GM12801 (cell line): ENCODE measurements around the gene TMUB2.

Source experiments
- CTCF ChIP-seq: IDR thresholded peaks from one replicate; pipeline ENCODE4 v1.5.1; 2011; ENCODE audit warnings: control low read depth; ENCODE audit not compliant: insufficient read length; ENCODE audit errors: extremely low read depth

The TMUB2 gene

DNA sequence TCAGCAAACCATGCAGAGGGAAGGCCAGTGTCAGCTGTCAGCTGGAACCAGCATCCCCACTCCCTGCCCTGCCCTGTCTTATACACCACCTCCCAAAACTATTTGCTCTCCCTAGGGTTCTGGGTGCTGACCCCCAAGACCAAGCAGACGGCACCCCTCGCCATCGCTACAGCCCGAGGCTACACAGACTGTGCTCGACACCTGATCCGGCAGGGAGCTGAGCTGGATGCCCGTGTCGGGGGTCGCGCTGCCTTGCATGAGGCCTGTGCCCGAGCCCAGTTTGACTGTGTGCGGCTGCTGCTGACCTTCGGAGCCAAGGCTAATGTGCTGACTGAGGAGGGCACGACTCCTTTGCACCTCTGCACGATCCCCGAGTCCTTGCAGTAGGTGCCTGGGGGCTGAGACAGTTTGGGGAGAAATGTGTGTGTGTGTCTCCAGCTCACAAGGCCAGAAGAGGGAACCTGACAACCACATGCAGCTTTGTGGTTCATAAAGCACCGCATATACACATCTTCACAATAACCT is 14.8 kb upstream of the TMUB2 start:
- TF ChIP-seq CTCF: no peak

- no peak for TF ChIP-seq CTCF
These were observed 12.3 kb upstream of the TMUB2 start for GRCh38 chr17:44174427-44174826.

GRCh38 chr17:44176257-44176656 is 10.5 kb upstream of the TMUB2 start:
- TF ChIP-seq CTCF: no peak

DNA sequence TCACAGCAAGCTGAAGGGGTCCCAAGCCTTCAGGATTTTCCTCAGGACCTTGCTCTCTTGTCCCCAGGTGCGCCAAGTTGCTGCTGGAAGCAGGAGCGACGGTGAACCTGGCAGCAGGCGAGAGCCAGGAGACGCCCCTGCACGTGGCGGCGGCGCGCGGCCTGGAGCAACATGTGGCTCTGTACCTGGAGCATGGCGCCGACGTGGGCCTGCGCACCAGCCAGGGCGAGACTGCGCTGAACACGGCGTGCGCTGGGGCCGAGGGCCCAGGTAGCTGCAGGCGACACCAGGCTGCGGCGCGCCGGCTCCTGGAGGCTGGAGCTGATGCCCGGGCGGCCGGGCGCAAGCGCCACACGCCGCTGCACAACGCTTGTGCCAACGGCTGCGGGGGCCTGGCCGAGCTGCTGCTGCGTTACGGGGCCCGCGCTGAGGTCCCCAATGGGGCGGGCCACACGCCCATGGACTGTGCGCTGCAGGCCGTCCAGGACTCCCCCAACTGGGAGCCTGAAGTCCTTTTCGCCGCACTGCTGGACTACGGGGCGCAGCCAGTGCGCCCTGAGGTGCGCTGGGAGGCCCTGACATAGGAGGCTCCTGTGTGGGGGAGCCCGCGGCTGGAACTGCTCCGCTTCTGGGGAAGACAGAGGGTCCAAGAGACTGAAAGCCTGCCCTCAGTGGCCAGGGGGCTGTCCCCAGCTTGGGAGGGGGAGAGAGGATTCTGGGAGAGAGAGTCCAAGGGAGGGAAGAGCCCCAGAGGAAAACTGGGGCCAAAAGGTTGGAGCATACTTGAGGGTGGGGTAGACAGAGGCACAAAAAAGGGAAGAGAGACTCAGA is 9.9 kb upstream of the TMUB2 start:
- TF ChIP-seq CTCF: no peak

DNA sequence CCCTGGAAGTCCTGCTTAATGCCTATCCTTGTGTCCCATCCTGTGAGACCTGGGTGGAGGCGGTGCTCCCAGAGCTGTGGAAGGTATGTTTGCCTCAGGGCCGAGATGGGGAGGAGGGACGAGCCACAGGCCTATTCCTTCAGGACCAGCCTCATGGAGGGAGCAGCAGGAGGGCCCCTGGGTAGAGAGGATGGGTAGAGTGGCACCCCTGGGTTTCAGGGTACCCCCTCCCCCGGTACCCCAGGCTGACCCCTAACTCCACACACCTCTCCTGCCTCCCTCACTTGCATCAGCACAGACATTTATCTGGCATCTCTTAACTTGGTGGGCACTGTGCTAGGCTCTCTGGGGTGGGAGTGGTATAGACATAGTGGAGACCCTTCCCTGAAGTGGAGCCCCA is 9.1 kb upstream of the TMUB2 start:
- TF ChIP-seq CTCF: no peak

- TF ChIP-seq CTCF: no peak
These were observed 8.6 kb upstream of the TMUB2 start for GRCh38 chr17:44178133-44178532.

- no peak for TF ChIP-seq CTCF
These were observed 3.7 kb upstream of the TMUB2 start for GRCh38 chr17:44183024-44183423.
